Measurements from ENCODE around the gene MBD5. TPM values are rescaled to one million over a fixed set of nuclear protein-coding genes. Genes with fewer than 3 reads are reported as not detected.

Gene MBD5
- polyA plus RNA-seq, 1 donor (not counting 4 experiments of a cell fraction or from before 2014, with no cell fraction given): 20.1 TPM

GRCh38 chr2:148515120-148515519 is 494.2 kb downstream of the MBD5 start:
- no peaks in the 10 kb centered on the region for H3K9me3 ChIP-seq (ENCODE audit: control insufficient read depth, low read depth, low read length)
- no peak overlapping the region for H2AFZ ChIP-seq (ENCODE audit: control insufficient read depth, low read length)
- H3K9me1 ChIP-seq (ENCODE audit: control insufficient read depth, extremely low read depth, insufficient read depth, low read length): no peaks in the 10 kb centered on the region
- DNase-seq (ENCODE audit: low read depth, low spot score) (no peak), FAIRE-seq (no peak)
- H3K27me3 ChIP-seq (ENCODE audit: control insufficient read depth, extremely low read depth, insufficient read depth, low read length): no peaks in the 10 kb centered on the region
- TF ChIP-seq CTCF (optimal IDR thresholded peaks at IDR 0.05 in 1 of 3, IDR thresholded peaks at IDR 0.05 in 1 of 3, conservative IDR thresholded peaks at IDR 0.05 in 1 of 3; ENCODE audit: extremely low read depth in 1 of 3, insufficient read depth in 2 of 3, low read length in 3 of 3) (no peak), EZH2 (IDR thresholded peaks at IDR 0.05; ENCODE audit: low read length) (no peak)
- no peak overlapping the region for H3K9ac ChIP-seq (ENCODE audit: control insufficient read depth, extremely low read depth, insufficient read depth, low read length)
- dilution Hi-C loops (cut with MboI; ENCODE audit: extremely low pct_ligation_motif_present, low sequenced_read_pairs): no loop called here
- no peaks in the 10 kb centered on the region for H3K79me2 ChIP-seq (ENCODE audit: control insufficient read depth, insufficient read depth, low read length)
- no peak overlapping the region for H3K4me3 ChIP-seq (ENCODE audit: control insufficient read depth in 2 of 3, extremely low read depth in 1 of 3, insufficient read depth in 2 of 3, low read depth in 1 of 3, low read length in 3 of 3)
- no peaks in the 10 kb centered on the region for H4K20me1 ChIP-seq (ENCODE audit: control insufficient read depth, extremely low read depth, insufficient read depth, low read length)
- H3K4me1 ChIP-seq (ENCODE audit: control insufficient read depth, extremely low read depth, insufficient read depth, low read length): no peaks in the 10 kb centered on the region
- H3K27ac ChIP-seq (ENCODE audit: control insufficient read depth, insufficient read depth, low read length): no peak overlapping the region
- H3K36me3 ChIP-seq (ENCODE audit: control insufficient read depth in 2 of 2, extremely low read depth in 1 of 2, insufficient read depth in 2 of 2, low read length in 2 of 2): no peaks in the 10 kb centered on the region
- no peak overlapping the region for H3K4me2 ChIP-seq (ENCODE audit: control insufficient read depth, extremely low read depth, insufficient read depth, low read depth, low read length)

- DNase-seq (ENCODE audit: low read depth, low spot score) (no peak), FAIRE-seq (no peak)
- Histone ChIP-seq H3K27ac (ENCODE audit: control insufficient read depth, insufficient read depth, low read length) (no peak overlapping the region), H3K4me3 (ENCODE audit: control insufficient read depth in 2 of 3, extremely low read depth in 1 of 3, insufficient read depth in 2 of 3, low read depth in 1 of 3, low read length in 3 of 3) (no peak overlapping the region), H3K79me2 (ENCODE audit: control insufficient read depth, insufficient read depth, low read length) (no peaks in the 10 kb centered on the region), H3K36me3 (ENCODE audit: control insufficient read depth in 2 of 2, extremely low read depth in 1 of 2, insufficient read depth in 2 of 2, low read length in 2 of 2) (no peaks in the 10 kb centered on the region), H3K4me1 (ENCODE audit: control insufficient read depth, extremely low read depth, insufficient read depth, low read length) (no peaks in the 10 kb centered on the region), H3K4me2 (ENCODE audit: control insufficient read depth, extremely low read depth, insufficient read depth, low read depth, low read length) (no peak overlapping the region), H3K9ac (ENCODE audit: control insufficient read depth, extremely low read depth, insufficient read depth, low read length) (no peak overlapping the region), H4K20me1 (ENCODE audit: control insufficient read depth, extremely low read depth, insufficient read depth, low read length) (no peaks in the 10 kb centered on the region), H3K27me3 (ENCODE audit: control insufficient read depth, extremely low read depth, insufficient read depth, low read length) (no peaks in the 10 kb centered on the region), H3K9me1 (ENCODE audit: control insufficient read depth, extremely low read depth, insufficient read depth, low read length) (no peaks in the 10 kb centered on the region), H2AFZ (ENCODE audit: control insufficient read depth, low read length) (no peak overlapping the region), H3K9me3 (ENCODE audit: control insufficient read depth, low read depth, low read length) (no peaks in the 10 kb centered on the region)
- dilution Hi-C loops (cut with MboI; ENCODE audit: extremely low pct_ligation_motif_present, low sequenced_read_pairs): no loop called here
- TF ChIP-seq EZH2 (IDR thresholded peaks at IDR 0.05; ENCODE audit: low read length) (no peak), CTCF (optimal IDR thresholded peaks at IDR 0.05 in 1 of 3, IDR thresholded peaks at IDR 0.05 in 1 of 3, conservative IDR thresholded peaks at IDR 0.05 in 1 of 3; ENCODE audit: extremely low read depth in 1 of 3, insufficient read depth in 2 of 3, low read length in 3 of 3) (no peak)
Observed at GRCh38 chr2:148515976-148516375, 495.1 kb downstream of the MBD5 start.
